ENCODE data around the gene DNAI4. TPM values are rescaled to one million over a fixed set of nuclear protein-coding genes. Genes with fewer than 3 reads are reported as not detected.
"Not testable (repeated sequence)": the region's sequence is repeated elsewhere in the genome, so short reads cannot be mapped to it uniquely, and the experiment has no call there.

DNAI4 gene
- total RNA-seq, 2 experiments from 2014 or later = 0.99 to 1.4 TPM

GRCh38 chr1:66931590-66931989, 6.9 kb upstream of the DNAI4 start:
- ChIA-PET POLR2A (interaction anchor here (1.2 kb wide), 1 partner anchor 10 kb away, joined by 3 read pairs; no protein-coding TSS in a partner anchor), CTCF (no interaction called here)

GRCh38 chr1:66930823-66931174, 6.1 kb upstream of the DNAI4 start:
- ChIA-PET POLR2A (interaction anchor here (0.6 to 0.9 kb wide), 2 partner anchors 59 to 123 kb away, joined by 3 read pairs; no protein-coding TSS in a partner anchor), CTCF (no interaction called here)

- ChIA-PET CTCF (interaction anchor here (0.5 kb wide), 1 partner anchor 591 kb away, joined by 3 read pairs; no protein-coding TSS in a partner anchor), POLR2A (interaction anchor here (0.6 to 1.1 kb wide), 4 partner anchors 8 to 423 kb away, joined by 3 read pairs; no protein-coding TSS in a partner anchor)
Measured at GRCh38 chr1:66929999-66930822, 5.6 kb upstream of the DNAI4 start.

- POLR2A ChIA-PET = interaction anchor here (1.1 kb wide), 1 partner anchor 8 kb away, joined by 3 read pairs; no protein-coding TSS in a partner anchor
Measured at GRCh38 chr1:66929691-66929998, 5.0 kb upstream of the DNAI4 start.

GRCh38 chr1:66929146-66929688, 4.6 kb upstream of the DNAI4 start:
- CTCF ChIA-PET = no interaction called here
- POLR2A ChIA-PET = interaction anchor here (1.1 kb wide), 1 partner anchor 9 kb away, joined by 3 read pairs; no protein-coding TSS in a partner anchor

More at GRCh38 chr1:66929691-66929998, 5.0 kb upstream of the DNAI4 start:
- CTCF ChIA-PET = no interaction called here

- CTCF ChIA-PET = no interaction called here
- POLR2A ChIA-PET = no interaction called here
Measured at GRCh38 chr1:66927528-66927927, 2.9 kb upstream of the DNAI4 start.

- ChIA-PET CTCF (no interaction called here), POLR2A (no interaction called here)
Measured at GRCh38 chr1:66925944-66926343, 1.3 kb upstream of the DNAI4 start.

GRCh38 chr1:66925558-66925910, 878 bp upstream of the DNAI4 start:
- ChIA-PET CTCF (interaction anchor here (0.7 kb wide), 1 partner anchor 289 kb away, joined by 3 read pairs; no protein-coding TSS in a partner anchor), POLR2A (interaction anchor here (0.6 to 1.4 kb wide), 2 partner anchors 9 to 127 kb away, joined by 3 to 8 read pairs; no protein-coding TSS in a partner anchor)

GRCh38 chr1:66920543-66920942, 4.1 kb downstream of the DNAI4 start:
- POLR2A ChIA-PET = no interaction called here
- CTCF ChIA-PET = no interaction called here

GRCh38 chr1:66919828-66920227, 4.8 kb downstream of the DNAI4 start:
- ChIA-PET POLR2A (interaction anchor here (0.6 kb wide), 1 partner anchor 108 kb away, joined by 3 read pairs; no protein-coding TSS in a partner anchor), CTCF (no interaction called here)

GRCh38 chr1:66919063-66919462, 5.6 kb downstream of the DNAI4 start:
- ChIA-PET POLR2A (interaction anchor here (0.6 kb wide), 1 partner anchor 109 kb away, joined by 3 read pairs; no protein-coding TSS in a partner anchor), CTCF (interaction anchor here (0.5 kb wide), 1 partner anchor 193 kb away, joined by 3 read pairs; no protein-coding TSS in a partner anchor)

- POLR2A ChIA-PET = no interaction called here
- CTCF ChIA-PET = no interaction called here
Measured at GRCh38 chr1:66917476-66917875, 7.2 kb downstream of the DNAI4 start.

GRCh38 chr1:66916320-66916719, 8.3 kb downstream of the DNAI4 start:
- POLR2A ChIA-PET = no interaction called here
- CTCF ChIA-PET = no interaction called here

GRCh38 chr1:66915203-66915602, 9.5 kb downstream of the DNAI4 start:
- CTCF ChIA-PET, POLR2A ChIA-PET: not testable (repeated sequence)

GRCh38 chr1:66893712-66894111, 30.9 kb downstream of the DNAI4 start:
- ChIA-PET POLR2A (no interaction called here), CTCF (no interaction called here)

- CTCF ChIA-PET = no interaction called here
- POLR2A ChIA-PET = no interaction called here
Measured at GRCh38 chr1:66890621-66891020, 34.0 kb downstream of the DNAI4 start.

- CTCF ChIA-PET = no interaction called here
- POLR2A ChIA-PET = no interaction called here
Measured at GRCh38 chr1:66889030-66889429, 35.6 kb downstream of the DNAI4 start.

- POLR2A ChIA-PET = no interaction called here
- CTCF ChIA-PET = no interaction called here
Measured at GRCh38 chr1:66876664-66877063, 48.0 kb downstream of the DNAI4 start.

GRCh38 chr1:66873111-66873510, 51.5 kb downstream of the DNAI4 start:
- POLR2A ChIA-PET = no interaction called here
- CTCF ChIA-PET = no interaction called here

- POLR2A ChIA-PET, CTCF ChIA-PET: not testable (repeated sequence)
Measured at GRCh38 chr1:66872024-66872423, 52.6 kb downstream of the DNAI4 start.

- ChIA-PET CTCF (no interaction called here), POLR2A (no interaction called here)
Measured at GRCh38 chr1:66867501-66867900, 57.2 kb downstream of the DNAI4 start.

Data from activated CD8-positive, alpha-beta memory T cell treated with anti-CD3 and anti-CD28 coated beads for 36 hours (primary cell).